MCF 10A (cell line): Measurements from ENCODE around the gene PKD1. TPM values are rescaled to one million over a fixed set of nuclear protein-coding genes. Genes with fewer than 3 reads are reported as not detected.

Source experiments
- BruUV-seq: library from RNA; stranded (reverse); fragments of 400-500 nt; replicated peaks from 2 replicates; lab custom pipeline; 2021; lab: Mats Ljungman, UMichigan
- CTCF ChIA-PET: fragments of 300-600 bp; sonication (Branson Sonifier 250); formaldehyde crosslinking; extraction: SDS; loops from one replicate; lab custom pipeline; 2021; ENCODE audit warnings: antibody characterized with exemption, inconsistent platforms; lab: Yijun Ruan, JAX
- POLR2A ChIA-PET: fragments of 300-600, 350-650 bp; sonication (Branson Sonifier 250); formaldehyde crosslinking; extraction: SDS; loops from one replicate; lab custom pipeline; 2020; ENCODE audit warnings: antibody characterized with exemption, inconsistent platforms; lab: Yijun Ruan, JAX
- DNase-seq: peaks from one replicate; pipeline ENCODE4 v3.0.0-alpha.2; 2018; ENCODE audit not compliant: unreplicated experiment
- H3K27ac Mint-ChIP-seq: one replicate; pipeline ENCODE4 v1.8.0; 2022; ENCODE audit warnings: mild to moderate bottlenecking, low read depth, mixed read lengths; ENCODE audit not compliant: unreplicated experiment
- H3K27me3 Mint-ChIP-seq: one replicate; pipeline ENCODE4 v1.8.0; 2022; ENCODE audit warnings: mixed read lengths; ENCODE audit not compliant: insufficient read depth, unreplicated experiment
- H3K36me3 Mint-ChIP-seq: one replicate; pipeline ENCODE4 v1.8.0; 2022; ENCODE audit warnings: mild to moderate bottlenecking, moderate library complexity, mixed read lengths; ENCODE audit not compliant: insufficient read depth, unreplicated experiment
- H3K4me1 Mint-ChIP-seq: one replicate; pipeline ENCODE4 v1.8.0; 2022; ENCODE audit warnings: mixed read lengths; ENCODE audit not compliant: insufficient read depth, unreplicated experiment
- H3K4me3 Mint-ChIP-seq: one replicate; pipeline ENCODE4 v1.8.0; 2022; ENCODE audit warnings: mild to moderate bottlenecking, moderate library complexity, mixed read lengths; ENCODE audit not compliant: unreplicated experiment
- H3K9me3 Mint-ChIP-seq: one replicate; pipeline ENCODE4 v1.8.0; 2022; ENCODE audit warnings: mixed read lengths; ENCODE audit not compliant: unreplicated experiment
- CTCF ChIP-seq: fragments of 200-600 bp; IDR thresholded peaks from one replicate; pipeline ENCODE4 v1.8.0; 2022; ENCODE audit warnings: antibody characterized with exemption, mild to moderate bottlenecking; ENCODE audit not compliant: unreplicated experiment
- intact Hi-C: fragments of 100-400 bp; cut with micrococcal nuclease; formaldehyde crosslinking; loops from 2 replicates; pipeline ENCODE4 v1.14.1; 2022
- total RNA-seq: library from RNA; stranded (reverse); gene quantifications from 2 replicates; pipeline ENCODE4 v1.2.3, GENCODE V29; 2022

Gene PKD1
- total RNA-seq, 1 experiment from 2014 or later, result 187 TPM

DNA sequence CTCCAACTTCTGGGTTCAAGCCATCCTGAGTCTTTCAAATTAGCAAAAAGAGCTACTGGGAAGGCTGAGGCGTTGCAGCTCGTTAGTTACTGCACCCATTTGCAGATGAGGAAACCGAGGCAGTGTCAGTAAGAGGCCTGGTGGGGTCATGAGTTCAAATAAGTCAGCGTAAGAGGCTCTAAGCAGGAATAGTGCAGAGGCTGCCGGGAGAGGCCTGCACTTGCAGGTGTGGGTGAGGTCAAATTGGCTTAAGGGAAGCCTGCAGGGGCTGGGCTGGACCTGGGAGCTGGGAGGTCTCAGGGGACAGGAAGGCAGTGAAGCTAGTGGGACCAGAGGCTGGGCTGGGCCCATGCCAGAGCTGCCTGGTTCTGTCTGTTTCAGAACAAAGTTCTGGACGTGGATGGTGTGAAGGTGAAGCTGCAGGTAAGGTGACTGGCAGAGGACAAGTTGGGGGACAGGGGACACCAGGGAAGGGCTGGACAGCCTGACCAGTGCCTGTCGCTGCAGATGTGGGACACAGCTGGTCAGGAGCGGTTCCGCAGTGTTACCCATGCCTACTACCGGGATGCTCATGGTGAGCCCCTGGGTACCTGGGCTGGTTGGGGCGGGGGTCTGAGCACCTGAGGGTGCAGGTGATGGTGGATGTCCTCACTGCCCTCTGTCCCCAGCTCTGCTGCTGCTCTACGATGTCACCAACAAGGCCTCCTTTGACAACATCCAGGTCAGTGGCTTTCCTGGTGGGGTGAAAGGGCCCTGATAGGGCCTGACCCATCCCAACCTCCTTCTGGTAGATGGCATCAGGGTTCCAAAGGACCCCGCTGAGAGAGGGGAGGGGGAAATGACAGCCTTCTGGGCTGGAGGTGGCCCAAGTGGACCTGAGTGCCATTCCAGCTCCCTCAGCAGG is 15.7 kb upstream of the PKD1 start:
- peaks cover 11% of the 10 kb centered on the region for H3K4me1 Mint-ChIP-seq
- peak overlapping the region; percentile 96 for H3K4me3 Mint-ChIP-seq
- H3K9me3 Mint-ChIP-seq, result no peaks in the 10 kb centered on the region
- TF ChIP-seq CTCF, result no peak
- H3K27ac Mint-ChIP-seq, result no peak overlapping the region
- BruUV-seq, result no TSS peak
- intact Hi-C loops, result loop anchor here (5.0 kb wide), 1 partner anchor 61 kb away; the partner anchor contains the start of genes BRICD5 and PGP
- peaks cover 74% of the 10 kb centered on the region for H3K36me3 Mint-ChIP-seq
- ChIA-PET POLR2A (interaction anchor here (0.5 to 6.6 kb wide), 25 partner anchors 10 to 789 kb away, joined by 3 to 72 read pairs (median 4); partner anchors contain the start of genes ECI1, NPW, NTHL1 and PGP), CTCF (interaction anchor here (0.6 to 4.7 kb wide), 11 partner anchors 8 to 159 kb away, joined by 3 to 37 read pairs (median 3); no protein-coding TSS in a partner anchor)
- DNase-seq, result peak; percentile 31
- no peaks in the 10 kb centered on the region for H3K27me3 Mint-ChIP-seq

GRCh38 chr16:2150418-2151187 is 14.9 kb upstream of the PKD1 start:
- no peak overlapping the region for H3K27ac Mint-ChIP-seq
- H3K4me1 Mint-ChIP-seq, result peaks cover 8% of the 10 kb centered on the region
- no peak for TF ChIP-seq CTCF
- H3K4me3 Mint-ChIP-seq, result peak overlapping the region; percentile 96
- DNase-seq, result peak; percentile 78
- intact Hi-C loops, result loop anchor here (5.0 kb wide), 1 partner anchor 62 kb away; the partner anchor contains the start of genes BRICD5 and PGP
- ChIA-PET POLR2A (interaction anchor here (0.6 to 6.6 kb wide), 20 partner anchors 9 to 788 kb away, joined by 3 to 72 read pairs (median 4); partner anchors contain the start of genes ECI1, NPW, PKD1 and RPS2), CTCF (interaction anchor here (0.6 to 4.7 kb wide), 9 partner anchors 11 to 881 kb away, joined by 3 to 37 read pairs (median 4); no protein-coding TSS in a partner anchor)
- no peaks in the 10 kb centered on the region for H3K9me3 Mint-ChIP-seq
- H3K27me3 Mint-ChIP-seq, result no peaks in the 10 kb centered on the region
- no TSS peak for BruUV-seq
- peaks cover 68% of the 10 kb centered on the region for H3K36me3 Mint-ChIP-seq

GRCh38 chr16:2149630-2150417 is 14.1 kb upstream of the PKD1 start:
- CTCF ChIA-PET, result interaction anchor here (0.6 to 4.7 kb wide), 2 partner anchors 10 to 882 kb away, joined by 4 to 37 read pairs; no protein-coding TSS in a partner anchor
- peaks cover 8% of the 10 kb centered on the region for H3K4me1 Mint-ChIP-seq
- no peak for TF ChIP-seq CTCF
- intact Hi-C loops, result loop anchor here (5.0 kb wide), 1 partner anchor 62 kb away; the partner anchor contains the start of genes BRICD5 and PGP
- DNase-seq, result peak; percentile 43
- POLR2A ChIA-PET, result interaction anchor here (0.6 to 6.6 kb wide), 12 partner anchors 9 to 323 kb away, joined by 3 to 72 read pairs (median 9); partner anchors contain the start of genes ECI1, PKD1, RPS2 and ZNF598
- peak overlapping the region; percentile 59 for H3K4me3 Mint-ChIP-seq
- BruUV-seq, result no TSS peak
- H3K36me3 Mint-ChIP-seq, result peaks cover 61% of the 10 kb centered on the region
- no peaks in the 10 kb centered on the region for H3K27me3 Mint-ChIP-seq
- H3K9me3 Mint-ChIP-seq, result no peaks in the 10 kb centered on the region
- no peak overlapping the region for H3K27ac Mint-ChIP-seq
